H1 (cell line): ENCODE data around the gene ASPG. TPM values are rescaled to one million over a fixed set of nuclear protein-coding genes. Genes with fewer than 3 reads are reported as not detected.

Experiments used
- GABPA ChIP-seq: IDR thresholded peaks from 2 replicates; pipeline ENCODE4 v1.6.1; 2011; ENCODE audit warnings: mild to moderate bottlenecking, low read length, moderate library complexity, borderline replicate concordance; ENCODE audit not compliant: insufficient read depth
- KDM4A ChIP-seq: IDR thresholded peaks from one replicate; pipeline ENCODE4 v1.7.1; 2012; ENCODE audit warnings: low read depth, mild to moderate bottlenecking, moderate library complexity, low read length, inconsistent platforms; ENCODE audit not compliant: severe bottlenecking
- POLR2AphosphoS5 ChIP-seq: IDR thresholded peaks from 2 replicates; pipeline ENCODE4 v1.6.1; 2011; ENCODE audit warnings: low read depth, low read length
- SIN3A ChIP-seq, 2 experiments: IDR thresholded peaks in 1 of 2; conservative IDR thresholded peaks in 1 of 2; 2 replicates each; pipeline ENCODE4 v1.6.1; 2011 to 2012; ENCODE audit warnings: low read length in 2 of 2, improper control_type of control experiment in 1 of 2, low read depth in 1 of 2, mild to moderate bottlenecking in 1 of 2
- YY1 ChIP-seq: IDR thresholded peaks from 2 replicates; pipeline ENCODE4 v1.6.1; 2011; ENCODE audit warnings: low read depth, mild to moderate bottlenecking, low read length
- polyA plus RNA-seq, 7 experiments: library from polyadenylated mRNA; depleted of rRNA in 3 of 7; stranded (reverse) in 5 of 7; unstranded in 2 of 7; fragments of >200 nt in 5 of 7; fragments of 200-250 nt in 2 of 7; gene quantifications; 1 replicate in 5 of 7; 2 replicates in 1 of 7; 4 replicates in 1 of 7; pipeline versions ENCODE4 v1.2.1 to v1.2.3, GENCODE V29; 2011 to 2013; ENCODE audit warnings: missing spikeins in 2 of 7, mixed read lengths in 2 of 7
- total RNA-seq: library from RNA; stranded (reverse); fragmentation: NEBNext Ultra II Directional; extraction: Animal tissue kit (Norgen Biotek cat#: 25700); gene quantifications from 2 replicates; pipeline ENCODE4 v1.2.1, GENCODE V29; 2021
- TF ChIP-seq, protein P1 (sequence below), 3 experiments: IDR thresholded peaks; 1 replicate in 2 of 3; 2 replicates in 1 of 3; pipeline versions ENCODE4 v1.5.1 to v1.6.1; 2011; ENCODE audit warnings: low read length in 3 of 3, mild to moderate bottlenecking in 3 of 3, inconsistent platforms in 2 of 3, low read depth in 1 of 3, moderate library complexity in 1 of 3; ENCODE audit not compliant: insufficient read depth in 1 of 3; ENCODE audit errors: control extremely low read depth in 1 of 3

Gene ASPG
- total and polyA plus RNA-seq, 2 of the 8 experiments (the other 6 are each of a cell fraction or from before 2014, with no cell fraction given): 0.34 to 0.59 TPM

GRCh38 chr14:104148433-104149277 lies 63.2 kb downstream of the ASPG start (continued):
- TF ChIP-seq, protein P1, sequence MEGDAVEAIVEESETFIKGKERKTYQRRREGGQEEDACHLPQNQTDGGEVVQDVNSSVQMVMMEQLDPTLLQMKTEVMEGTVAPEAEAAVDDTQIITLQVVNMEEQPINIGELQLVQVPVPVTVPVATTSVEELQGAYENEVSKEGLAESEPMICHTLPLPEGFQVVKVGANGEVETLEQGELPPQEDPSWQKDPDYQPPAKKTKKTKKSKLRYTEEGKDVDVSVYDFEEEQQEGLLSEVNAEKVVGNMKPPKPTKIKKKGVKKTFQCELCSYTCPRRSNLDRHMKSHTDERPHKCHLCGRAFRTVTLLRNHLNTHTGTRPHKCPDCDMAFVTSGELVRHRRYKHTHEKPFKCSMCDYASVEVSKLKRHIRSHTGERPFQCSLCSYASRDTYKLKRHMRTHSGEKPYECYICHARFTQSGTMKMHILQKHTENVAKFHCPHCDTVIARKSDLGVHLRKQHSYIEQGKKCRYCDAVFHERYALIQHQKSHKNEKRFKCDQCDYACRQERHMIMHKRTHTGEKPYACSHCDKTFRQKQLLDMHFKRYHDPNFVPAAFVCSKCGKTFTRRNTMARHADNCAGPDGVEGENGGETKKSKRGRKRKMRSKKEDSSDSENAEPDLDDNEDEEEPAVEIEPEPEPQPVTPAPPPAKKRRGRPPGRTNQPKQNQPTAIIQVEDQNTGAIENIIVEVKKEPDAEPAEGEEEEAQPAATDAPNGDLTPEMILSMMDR (IDR thresholded peaks at IDR 0.05; ENCODE audit: control extremely low read depth in 1 of 3, insufficient read depth in 1 of 3, low read depth in 1 of 3, low read length in 3 of 3): no peak
- no peak for TF ChIP-seq POLR2AphosphoS5
- no peak for TF ChIP-seq SIN3A (conservative IDR thresholded peaks at IDR 0.05 in 1 of 2, IDR thresholded peaks at IDR 0.05 in 1 of 2; ENCODE audit: low read depth in 1 of 2, low read length in 2 of 2)
- no peak for TF ChIP-seq GABPA
- TF ChIP-seq YY1: no peak
- TF ChIP-seq KDM4A: no peak
